COLO829 (cell line): ENCODE results near the gene C4orf50.
"Not testable (repeated sequence)": the region's sequence is repeated elsewhere in the genome, so short reads cannot be mapped to it uniquely, and the experiment has no call there.

Experiments
- DNase-seq: peaks from one replicate; pipeline ENCODE4 v3.0.0; 2012; ENCODE audit warnings: low spot score

Gene C4orf50

DNA sequence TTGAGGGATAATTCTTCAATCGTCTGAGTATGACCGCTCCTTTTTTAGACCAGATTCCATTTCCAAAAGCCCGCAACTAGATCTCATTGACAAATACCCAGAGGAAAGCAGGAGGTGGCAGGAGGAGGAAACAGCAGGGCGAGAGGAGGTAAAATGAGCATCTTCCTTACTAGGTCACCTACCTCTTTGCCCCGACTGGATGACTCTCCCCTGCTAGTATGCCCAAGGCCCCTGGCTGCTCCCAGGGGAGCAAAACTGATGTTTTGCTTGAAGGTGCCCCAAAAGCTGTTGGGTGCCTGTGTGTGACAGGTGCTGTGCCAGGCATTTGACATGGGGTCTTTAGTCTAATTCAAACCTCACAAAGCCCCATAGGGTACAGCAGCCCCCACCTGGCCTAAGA lies 48.9 kb downstream of the C4orf50 start:
- no peak for DNase-seq

DNA sequence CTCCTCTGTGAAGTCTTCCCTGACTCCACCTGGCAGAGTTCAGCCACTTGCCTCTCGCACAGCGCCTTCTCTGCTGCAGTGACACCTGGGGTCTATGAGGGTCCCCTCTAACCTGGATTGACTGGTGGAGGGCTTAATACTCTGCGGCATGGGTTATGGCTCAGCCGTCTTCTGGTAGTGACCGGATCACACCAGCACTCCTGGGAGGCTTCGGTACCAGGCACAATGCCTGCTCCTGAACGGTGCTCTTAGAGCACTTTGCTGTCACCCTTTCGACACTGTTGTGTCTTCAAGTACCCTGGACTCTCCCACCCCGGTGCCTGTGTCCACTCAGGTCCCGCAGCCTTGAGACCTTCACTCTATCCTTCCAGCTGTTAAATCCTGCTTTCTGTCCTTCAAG lies 50.0 kb downstream of the C4orf50 start:
- no peak for DNase-seq

GRCh38 chr4:5967783-5968182 lies 50.4 kb downstream of the C4orf50 start:
- DNase-seq, result no peak

- no peak for DNase-seq
Measured at GRCh38 chr4:5965225-5965624, 53.0 kb downstream of the C4orf50 start.

- DNase-seq, result no peak
Measured at GRCh38 chr4:5964030-5964429, 54.2 kb downstream of the C4orf50 start.

DNA sequence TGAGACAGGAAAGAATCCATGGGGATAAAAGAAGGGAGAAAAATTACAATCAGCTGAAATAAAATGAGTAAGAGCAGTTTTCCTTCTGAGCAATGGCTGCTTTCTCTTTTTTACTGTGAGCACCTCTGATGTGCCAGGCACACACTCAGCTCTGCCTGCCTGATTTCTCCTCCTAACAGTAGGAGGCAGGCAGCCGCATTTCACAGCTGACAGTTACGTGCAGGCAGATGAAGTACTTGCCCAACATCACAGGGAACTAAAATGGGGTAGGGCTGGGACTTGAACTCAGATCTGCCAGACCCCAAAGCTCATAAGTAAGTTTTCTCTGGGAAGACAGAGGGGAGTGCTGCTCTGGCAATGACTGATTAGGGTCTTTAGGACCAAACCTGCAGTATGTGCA lies 54.6 kb downstream of the C4orf50 start:
- no peak for DNase-seq

DNA sequence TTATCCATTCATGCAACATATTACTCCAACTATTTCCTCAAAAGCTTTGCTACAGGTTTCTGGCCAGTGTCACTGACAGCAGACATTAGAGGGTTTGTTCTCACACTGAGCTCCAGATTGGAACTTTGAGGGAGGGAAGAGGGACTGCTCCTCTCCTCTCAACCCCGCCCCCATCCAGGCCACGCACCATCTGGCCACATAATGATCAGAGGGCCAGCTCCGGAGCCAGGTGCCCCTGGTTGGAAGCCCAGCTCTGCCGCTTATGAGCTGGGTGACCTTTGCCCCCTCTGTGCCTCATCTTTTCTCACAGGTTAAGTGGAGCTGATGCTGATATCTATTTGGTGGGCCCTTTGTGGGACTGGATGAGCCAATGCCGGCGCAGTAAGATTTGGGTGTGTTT lies 55.8 kb downstream of the C4orf50 start:
- DNase-seq, result no peak

DNA sequence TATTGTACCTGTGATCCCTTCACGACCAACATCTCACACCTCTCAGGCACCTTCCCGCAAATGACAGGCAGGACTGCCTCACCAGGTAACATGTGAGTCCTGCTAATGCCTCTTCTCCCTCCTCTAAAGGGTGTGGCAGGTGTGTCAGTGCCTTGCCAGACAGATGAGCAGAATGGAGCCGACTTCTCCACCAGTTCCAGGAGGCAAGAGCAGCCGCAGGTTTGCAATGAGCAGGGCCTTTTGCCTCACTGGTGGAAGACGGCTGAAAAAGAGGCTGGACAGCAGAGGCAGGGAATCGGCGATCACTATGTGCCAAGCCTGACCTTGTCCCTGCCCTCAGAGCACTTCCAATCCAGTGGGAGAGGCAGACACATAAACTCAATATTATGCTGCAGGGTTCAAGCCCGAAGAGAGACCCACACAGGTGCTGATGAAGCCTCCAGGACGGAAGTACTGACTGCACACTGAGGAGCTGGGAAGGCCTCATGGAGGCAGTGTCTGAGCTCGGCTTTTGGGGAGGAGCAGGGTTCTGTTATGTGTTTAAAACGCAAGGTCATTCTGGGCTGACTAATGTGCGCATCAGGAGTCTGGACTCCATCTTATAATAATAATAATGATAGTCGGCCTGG lies 57.9 kb downstream of the C4orf50 start:
- DNase-seq, result no peak

DNA sequence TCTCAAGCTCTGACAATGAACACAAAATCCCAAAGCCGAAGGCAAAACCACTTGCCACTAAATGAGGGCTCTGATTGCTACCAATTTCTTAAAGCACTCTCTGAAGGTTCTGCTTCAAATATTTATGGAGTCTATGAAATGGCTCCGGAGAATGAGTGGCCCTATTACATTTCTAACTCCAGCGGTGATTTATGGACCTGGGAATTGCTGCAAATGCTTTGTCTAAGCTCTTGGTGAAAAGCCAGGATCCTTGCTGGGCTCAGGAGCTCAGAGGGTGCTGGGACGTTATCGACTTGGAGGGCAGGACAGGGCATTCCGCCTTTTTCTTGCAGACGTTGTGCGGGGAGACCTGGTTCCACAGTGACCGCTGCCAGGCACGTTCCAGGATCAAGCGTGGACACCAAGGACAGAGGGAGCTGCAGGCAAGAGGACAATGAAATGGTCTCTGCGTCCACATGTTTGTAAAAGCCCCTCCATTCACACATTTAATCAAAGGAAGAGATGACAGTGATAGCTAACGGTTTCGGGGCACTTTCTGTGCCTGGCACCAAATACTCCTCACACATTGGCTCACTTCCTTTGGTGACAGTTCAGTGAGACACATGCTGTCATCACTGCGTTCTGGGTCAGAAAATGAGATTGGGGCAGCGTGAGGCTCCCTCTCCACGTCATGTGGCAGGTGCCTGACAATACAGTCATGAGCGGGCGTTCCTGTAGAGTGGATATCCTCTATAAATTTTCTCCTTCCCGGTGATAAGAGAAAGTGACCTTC lies 58.8 kb downstream of the C4orf50 start:
- no peak for DNase-seq

DNA sequence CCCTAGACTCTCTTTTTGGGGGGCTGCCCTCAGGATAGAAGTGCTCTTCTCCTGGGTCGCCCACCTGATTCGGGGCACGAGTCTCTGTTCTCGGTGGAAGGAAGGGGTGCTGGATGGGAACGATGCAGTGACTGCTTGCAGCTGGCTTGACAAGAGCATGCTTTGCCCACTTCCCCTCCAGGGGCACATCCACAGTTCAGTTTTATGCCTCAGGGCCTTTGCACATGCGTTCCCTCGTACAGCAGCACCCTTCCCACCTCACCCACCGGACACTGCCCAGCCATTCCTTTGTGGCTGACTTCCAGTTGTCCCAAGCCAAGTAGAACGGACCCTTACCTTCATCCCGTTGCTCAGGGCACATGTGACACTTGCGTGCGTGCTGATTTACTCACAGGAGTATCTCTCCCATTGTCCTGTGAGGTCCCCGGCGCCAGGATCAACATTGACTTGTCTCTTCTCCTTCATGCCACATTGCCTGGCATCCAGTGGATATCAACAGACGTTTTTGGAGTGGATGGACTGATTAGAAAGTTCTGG lies 60.0 kb downstream of the C4orf50 start:
- DNase-seq, result no peak

GRCh38 chr4:5957076-5957475 lies 61.2 kb downstream of the C4orf50 start:
- DNase-seq, result no peak

DNA sequence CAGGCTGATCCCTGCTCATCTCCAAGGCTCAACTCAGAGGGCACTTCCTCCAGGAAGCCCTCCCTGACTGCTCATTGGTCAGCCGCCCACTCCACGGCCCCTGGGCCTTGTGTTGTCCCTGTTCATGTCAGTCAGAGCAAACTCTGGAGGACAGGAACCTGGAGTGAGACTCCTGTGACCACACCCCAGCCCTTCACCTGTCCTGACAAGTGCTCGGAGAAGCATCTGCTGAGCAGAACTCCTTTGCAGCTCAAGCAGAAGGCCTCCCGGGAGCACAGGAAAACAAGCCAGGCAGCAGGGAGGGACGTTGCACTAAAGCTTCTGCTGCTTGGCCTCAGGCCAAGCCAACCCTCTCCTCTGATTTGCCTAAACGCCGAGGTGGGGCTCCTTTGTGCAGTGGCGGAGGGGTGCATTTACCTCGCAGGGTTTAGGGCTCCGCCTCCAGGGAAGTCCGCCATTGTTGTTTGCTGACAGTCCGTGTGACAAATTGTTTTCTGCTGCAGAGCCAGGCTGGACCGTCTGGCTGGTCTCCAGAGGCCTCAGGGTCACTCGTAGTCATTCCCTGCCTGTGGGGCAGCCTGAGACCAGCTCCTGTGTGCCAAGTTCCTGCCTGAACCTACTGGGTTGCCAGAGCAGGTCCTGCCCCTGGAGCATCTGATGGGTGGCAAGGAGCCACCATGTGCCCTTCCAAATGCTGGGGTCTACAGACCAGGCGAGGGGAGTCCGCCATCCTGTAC lies 61.8 kb downstream of the C4orf50 start:
- no peak for DNase-seq

- no peak for DNase-seq
Measured at GRCh38 chr4:5955856-5956255, 62.4 kb downstream of the C4orf50 start.

- DNase-seq, result no peak
Measured at GRCh38 chr4:5955201-5955821, 62.9 kb downstream of the C4orf50 start.

GRCh38 chr4:5954056-5954760 lies 64.0 kb downstream of the C4orf50 start:
- no peak for DNase-seq

DNA sequence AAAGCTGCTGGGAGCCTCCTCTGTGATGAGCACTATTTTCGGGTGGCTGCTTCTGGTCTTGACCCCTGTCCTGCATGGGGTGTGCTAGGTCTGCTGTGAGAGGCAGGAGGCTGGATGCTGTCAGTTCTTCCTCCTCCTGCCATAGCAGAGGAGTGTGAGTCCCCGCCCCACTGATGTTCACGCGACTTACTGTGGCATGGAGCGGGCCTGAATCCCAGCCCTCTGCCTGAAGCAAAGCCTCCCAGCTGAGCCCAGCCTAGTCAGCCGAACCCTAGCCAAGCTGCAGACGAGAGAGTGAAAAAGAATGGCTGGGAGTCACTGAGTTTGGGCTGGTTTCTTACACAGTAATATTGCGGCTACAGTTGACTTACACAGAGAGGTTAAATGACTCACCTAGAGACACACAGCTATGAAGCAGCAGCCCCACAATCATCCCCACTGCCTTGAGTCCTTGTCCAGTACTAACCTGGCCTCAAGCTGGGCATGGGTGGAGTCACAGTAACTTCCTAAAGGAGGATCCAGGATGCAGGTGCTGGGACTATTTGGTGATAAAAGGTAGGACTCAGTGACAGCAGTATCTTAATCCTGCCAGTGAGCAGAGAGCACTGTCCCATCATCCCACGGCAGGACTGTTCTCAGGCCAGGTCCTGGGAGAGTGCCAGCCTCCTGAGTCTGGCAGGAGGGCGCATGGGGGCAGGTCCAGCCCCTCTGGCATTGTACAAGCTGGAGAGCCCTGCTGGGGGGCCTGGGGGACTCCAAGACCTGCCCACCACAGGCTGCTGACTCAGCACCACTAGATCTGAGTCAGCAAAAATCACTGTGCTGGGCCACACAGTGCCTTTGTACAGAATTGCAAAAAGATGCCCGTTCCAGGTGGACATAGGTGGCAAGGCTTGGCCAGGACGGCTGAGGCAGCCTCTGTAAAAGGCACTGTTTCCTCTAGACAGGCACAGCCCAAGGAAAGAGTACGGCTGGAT lies 65.0 kb downstream of the C4orf50 start:
- DNase-seq, result no peak

DNA sequence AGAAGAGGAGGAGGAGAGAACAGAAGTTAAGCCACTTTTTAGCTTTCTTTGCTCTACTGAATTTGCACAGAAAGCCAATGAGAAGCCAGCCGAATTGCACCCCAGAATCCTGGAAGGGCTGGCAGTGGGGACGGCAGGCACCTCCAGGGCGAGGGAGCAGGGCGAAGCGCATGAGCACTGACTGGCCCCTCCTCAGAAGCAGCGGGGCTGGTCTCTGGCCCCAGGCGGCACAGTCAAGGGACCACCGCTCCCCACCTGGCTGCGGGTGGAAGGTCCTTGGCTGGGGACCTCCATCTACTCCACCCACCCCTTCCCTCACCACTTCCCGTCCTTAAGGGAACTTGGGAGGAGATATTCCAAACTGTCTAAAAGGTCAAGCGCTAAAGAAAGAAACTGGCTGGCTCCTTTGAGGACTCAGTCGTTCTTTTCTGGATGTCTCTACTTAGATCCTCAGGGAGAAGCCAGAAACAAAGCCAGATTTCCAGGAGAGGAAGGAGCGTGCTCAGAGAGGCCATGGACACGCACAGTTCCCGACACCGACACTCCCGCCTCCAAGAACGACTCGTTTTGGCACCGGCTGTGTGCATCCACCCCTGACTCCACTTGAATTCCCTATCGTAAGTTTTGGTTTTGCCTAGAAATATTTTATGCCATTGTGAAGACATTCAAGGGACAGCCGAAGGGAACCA lies 65.8 kb downstream of the C4orf50 start:
- no peak for DNase-seq

- DNase-seq, result not testable (repeated sequence)
Measured at GRCh38 chr4:5946653-5947052, 71.6 kb downstream of the C4orf50 start.

- no peak for DNase-seq
Measured at GRCh38 chr4:5945936-5946335, 72.3 kb downstream of the C4orf50 start.

DNA sequence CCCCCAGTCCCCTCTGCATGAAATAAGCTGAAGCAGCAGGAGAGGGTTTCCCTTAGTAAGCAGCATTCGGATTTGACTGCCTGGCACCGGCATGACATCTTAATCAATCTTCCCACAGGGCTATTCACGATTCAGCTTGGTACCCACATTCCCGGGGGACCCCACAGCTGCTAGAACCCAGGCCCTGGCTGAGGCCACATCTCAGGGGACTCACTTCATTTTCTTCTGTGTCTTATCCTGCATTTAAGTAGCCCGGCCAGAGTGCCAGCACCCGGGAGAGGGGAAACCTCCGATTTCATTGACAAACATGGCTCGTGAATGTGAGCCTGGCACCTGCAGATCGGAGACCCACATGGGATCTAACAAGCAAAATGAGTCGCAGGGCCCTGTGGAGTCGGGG lies 73.1 kb downstream of the C4orf50 start:
- no peak for DNase-seq
